RWPE2 (cell line): ENCODE data around the gene FZR1.

Experiments used
- ATAC-seq: fragments of 200-7000 bp; cut with Tn5 transposase; 3 replicates; pipeline ENCODE4 v1.9.1; 2021; ENCODE audit warnings: low read depth
- DNase-seq: peaks from one replicate; pipeline ENCODE4 v3.0.0-alpha.2; 2020; ENCODE audit warnings: low spot score
- H3K27ac ChIP-seq: fragments of 450-650 bp; 2 replicates; pipeline ENCODE4 v1.5.1; 2017; ENCODE audit warnings: mild to moderate bottlenecking; ENCODE audit not compliant: poor library complexity, severe bottlenecking
- H3K27me3 ChIP-seq: fragments of 250-450 bp; sonication (Bioruptor Pico); 2 replicates; pipeline ENCODE4 v1.5.1; 2021; ENCODE audit warnings: mild to moderate bottlenecking, moderate library complexity; ENCODE audit not compliant: insufficient read depth, poor library complexity, severe bottlenecking
- H3K36me3 ChIP-seq: fragments of 250-450 bp; sonication (Bioruptor Pico); 2 replicates; pipeline ENCODE4 v1.5.1; 2020; ENCODE audit warnings: low read depth, mild to moderate bottlenecking, moderate library complexity
- H3K4me1 ChIP-seq: fragments of 250-450 bp; sonication (Bioruptor Pico); 2 replicates; pipeline ENCODE4 v1.5.1; 2021; ENCODE audit warnings: mild to moderate bottlenecking, moderate library complexity; ENCODE audit not compliant: insufficient read depth, poor library complexity, severe bottlenecking
- H3K4me3 ChIP-seq: fragments of 250-450 bp; sonication (Bioruptor Pico); 2 replicates; pipeline ENCODE4 v1.5.1; 2021; ENCODE audit warnings: mild to moderate bottlenecking, moderate library complexity; ENCODE audit not compliant: severe bottlenecking
- H3K9me3 ChIP-seq: fragments of 250-450 bp; sonication (Bioruptor Pico); 2 replicates; pipeline ENCODE4 v1.5.1; 2021; ENCODE audit warnings: mild to moderate bottlenecking, moderate library complexity; ENCODE audit not compliant: severe bottlenecking
- CTCF ChIP-seq: fragments of 450-650 bp; IDR thresholded peaks from one replicate; pipeline ENCODE4 v1.5.1; 2017; ENCODE audit warnings: mild to moderate bottlenecking, moderate library complexity; ENCODE audit not compliant: poor library complexity, severe bottlenecking

Gene FZR1

GRCh38 chr19:3519126-3519525, 13.0 kb downstream of the FZR1 start:
- no peak for DNase-seq
- Histone ChIP-seq H3K4me3 (no peak overlapping the region), H3K36me3 (peaks cover 18% of the 10 kb centered on the region), H3K4me1 (peaks cover 11% of the 10 kb centered on the region), H3K9me3 (no peaks in the 10 kb centered on the region), H3K27me3 (no peaks in the 10 kb centered on the region), H3K27ac (no peak overlapping the region)
- no peak for ATAC-seq
- TF ChIP-seq CTCF: no peak

- H3K9me3 ChIP-seq: no peaks in the 10 kb centered on the region
- H3K27me3 ChIP-seq: no peaks in the 10 kb centered on the region
- peak overlapping the region; percentile 29 for H3K27ac ChIP-seq
- peak; percentile 6 for TF ChIP-seq CTCF
- peaks cover 11% of the 10 kb centered on the region for H3K4me1 ChIP-seq
- peak; percentile 84 for ATAC-seq
- peaks cover 27% of the 10 kb centered on the region for H3K36me3 ChIP-seq
- DNase-seq: no peak
- H3K4me3 ChIP-seq: no peak overlapping the region
Measured at GRCh38 chr19:3520166-3521103, 14.3 kb downstream of the FZR1 start.

- no peaks in the 10 kb centered on the region for H3K9me3 ChIP-seq
- no peak for ATAC-seq
- peaks cover 33% of the 10 kb centered on the region for H3K36me3 ChIP-seq
- H3K4me3 ChIP-seq: no peak overlapping the region
- no peak for DNase-seq
- H3K27ac ChIP-seq: peak overlapping the region; percentile 29
- TF ChIP-seq CTCF: no peak
- peaks cover 11% of the 10 kb centered on the region for H3K4me1 ChIP-seq
- no peaks in the 10 kb centered on the region for H3K27me3 ChIP-seq
Measured at GRCh38 chr19:3521104-3521445, 15.0 kb downstream of the FZR1 start.

- no peak for ATAC-seq
- H3K4me1 ChIP-seq: peaks cover 11% of the 10 kb centered on the region
- peaks cover 48% of the 10 kb centered on the region for H3K36me3 ChIP-seq
- no peaks in the 10 kb centered on the region for H3K9me3 ChIP-seq
- TF ChIP-seq CTCF: no peak
- no peak for DNase-seq
- H3K4me3 ChIP-seq: no peak overlapping the region
- no peaks in the 10 kb centered on the region for H3K27me3 ChIP-seq
- H3K27ac ChIP-seq: no peak overlapping the region
Measured at GRCh38 chr19:3522421-3523360, 16.6 kb downstream of the FZR1 start.
